ENCODE results near the gene MPZL1.

The MPZL1 gene

DNA sequence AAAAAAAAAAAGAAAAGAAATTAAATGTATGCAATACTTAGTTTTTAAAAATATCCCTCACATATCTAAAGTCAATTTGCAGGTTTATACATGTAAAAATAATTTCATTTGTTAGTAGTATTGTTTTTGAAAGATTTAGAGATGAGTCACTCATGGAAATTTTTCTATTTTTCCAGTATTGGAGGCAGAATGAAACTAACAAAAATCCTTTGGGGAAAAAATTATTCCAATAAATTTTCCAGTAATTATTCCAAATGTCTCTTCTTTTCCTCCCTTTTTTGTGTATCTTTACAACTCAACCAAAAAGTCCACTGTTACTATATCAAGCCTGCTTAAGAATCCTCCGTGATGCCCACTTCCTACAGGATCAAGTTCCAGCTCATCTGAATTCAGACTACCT, 29.9 kb downstream of the MPZL1 start:
- no peak for DNase-seq (ENCODE audit: low read depth in 2 of 2)

DNA sequence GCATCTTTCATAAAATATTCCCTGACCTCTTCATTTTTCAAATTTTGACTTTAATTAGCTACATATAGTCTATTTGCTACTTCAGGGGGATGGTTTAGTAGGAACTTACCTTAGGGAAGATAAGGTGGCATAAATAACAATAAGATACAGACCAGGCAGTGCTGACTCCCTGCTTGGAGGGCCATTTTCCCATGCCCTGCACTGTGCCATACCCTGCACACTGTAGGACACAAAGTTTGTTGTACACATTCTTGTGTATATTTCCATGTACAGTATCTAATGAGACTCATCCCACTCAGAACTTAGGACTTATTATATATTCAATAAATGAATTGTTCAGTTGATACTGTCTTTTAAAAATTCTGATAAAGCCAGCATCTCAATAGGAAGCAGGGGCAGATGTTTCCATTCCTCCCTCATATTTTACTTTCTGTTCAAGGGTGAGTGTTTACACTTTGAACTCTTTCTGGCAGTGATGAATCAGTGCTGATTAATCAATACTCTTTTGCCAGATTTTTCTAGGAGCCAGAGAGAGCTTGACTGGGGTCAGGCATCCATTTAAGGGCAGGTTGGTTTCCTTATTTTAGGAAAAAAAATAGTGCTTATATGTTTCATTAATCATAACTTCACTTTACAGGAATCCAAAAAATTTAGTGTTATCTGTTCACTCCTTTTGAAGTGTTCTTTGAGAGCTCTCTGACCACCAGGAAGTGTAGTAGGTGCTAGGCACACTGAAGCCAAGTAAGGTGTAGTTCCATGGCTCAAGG, 30.6 kb downstream of the MPZL1 start:
- DNase-seq (ENCODE audit: low read depth in 2 of 2) = no peak

DNA sequence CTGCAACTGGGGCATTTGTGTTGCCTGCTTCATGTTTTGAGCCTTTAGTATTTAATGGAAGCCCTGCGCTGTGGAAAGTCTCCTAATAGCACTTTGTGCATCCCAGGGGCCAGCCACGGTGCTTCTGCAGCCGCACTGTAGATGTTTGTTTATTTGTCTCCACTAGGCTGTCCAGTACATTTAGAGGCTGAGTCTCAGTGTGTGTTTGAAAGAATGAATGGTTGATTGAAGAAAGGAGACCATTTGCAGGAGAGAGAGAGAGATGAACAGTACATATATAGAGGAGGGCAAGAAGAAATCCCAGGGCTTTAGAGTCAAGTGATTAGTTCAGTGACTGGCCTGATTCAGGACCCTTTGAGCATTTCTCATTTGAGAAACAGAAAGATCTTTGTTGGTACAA, 33.9 kb downstream of the MPZL1 start:
- DNase-seq (ENCODE audit: low read depth in 2 of 2) = no peak

DNA sequence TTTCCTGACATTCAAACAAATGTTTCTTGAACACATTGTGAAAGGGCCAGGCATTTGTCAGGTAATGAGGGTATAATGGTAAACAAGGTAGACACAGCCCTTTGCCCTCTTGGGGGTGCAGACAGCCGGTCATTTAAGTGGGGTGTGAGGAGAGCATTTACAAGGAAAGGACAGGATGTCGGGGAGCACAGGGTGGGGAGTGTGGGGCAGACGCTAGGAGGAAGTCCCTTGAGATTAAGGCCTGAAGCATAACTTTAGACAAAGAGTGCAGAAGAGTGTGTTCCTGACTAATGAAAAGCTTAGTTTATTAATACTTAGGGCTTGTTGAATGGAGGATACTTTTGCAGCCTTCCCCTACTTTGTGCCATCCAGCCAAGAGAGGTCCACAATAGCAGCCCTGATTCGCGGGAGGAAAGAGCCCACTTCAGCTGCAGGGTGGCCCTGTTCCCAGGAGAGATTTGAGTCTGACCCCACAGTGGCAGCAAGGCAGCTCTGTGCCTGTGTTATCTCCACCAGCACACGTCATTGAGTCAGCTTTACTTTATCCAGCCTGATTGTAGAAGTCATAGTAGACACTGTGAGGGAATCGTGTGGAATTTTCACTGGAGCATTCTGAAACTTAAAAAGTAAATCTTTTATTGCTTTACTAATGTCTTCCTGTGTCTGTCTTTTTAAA, 35.1 kb downstream of the MPZL1 start:
- DNase-seq (ENCODE audit: low read depth in 2 of 2) = no peak

DNA sequence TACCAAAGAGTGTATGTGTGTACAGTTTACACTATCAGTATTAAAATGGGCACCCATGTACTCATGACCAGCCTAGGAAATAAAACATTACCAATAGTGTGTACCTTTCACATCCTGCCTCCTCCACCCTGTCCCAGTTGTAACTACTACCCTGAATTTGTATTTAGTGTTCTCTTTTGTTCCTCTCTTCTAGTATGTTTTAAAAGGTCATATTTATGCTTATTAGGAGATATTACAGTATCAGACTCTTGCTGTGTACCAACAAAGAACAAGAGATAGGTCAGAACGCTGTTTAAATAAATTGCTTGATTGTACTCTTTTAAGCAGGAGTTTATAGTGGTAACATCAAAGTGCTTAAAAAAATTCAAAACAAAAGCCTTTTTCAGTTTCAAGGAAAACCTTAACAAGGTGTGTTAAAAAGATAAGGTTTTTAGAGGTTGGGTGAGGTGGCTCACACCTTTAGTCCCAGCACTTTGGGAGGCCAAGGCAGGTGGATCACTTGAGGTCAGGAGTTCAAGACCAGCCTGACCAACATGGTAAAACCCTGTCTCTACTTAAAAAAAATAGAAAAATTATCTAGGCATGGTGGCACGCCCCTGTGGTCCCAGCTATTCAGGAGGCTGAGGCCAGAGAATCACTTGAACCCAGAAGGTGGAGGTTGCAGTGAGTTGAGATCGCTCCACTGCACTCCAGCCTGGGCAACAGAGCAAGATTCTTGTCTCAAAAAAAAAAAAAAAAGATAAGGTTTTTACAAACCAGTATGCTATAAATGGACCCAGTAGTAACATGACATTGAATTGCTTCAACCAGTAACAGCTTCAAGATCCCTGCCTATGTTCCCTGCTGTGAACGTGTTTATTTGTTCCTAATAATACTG, 35.9 kb downstream of the MPZL1 start:
- DNase-seq (ENCODE audit: low read depth in 2 of 2) = no peak

DNA sequence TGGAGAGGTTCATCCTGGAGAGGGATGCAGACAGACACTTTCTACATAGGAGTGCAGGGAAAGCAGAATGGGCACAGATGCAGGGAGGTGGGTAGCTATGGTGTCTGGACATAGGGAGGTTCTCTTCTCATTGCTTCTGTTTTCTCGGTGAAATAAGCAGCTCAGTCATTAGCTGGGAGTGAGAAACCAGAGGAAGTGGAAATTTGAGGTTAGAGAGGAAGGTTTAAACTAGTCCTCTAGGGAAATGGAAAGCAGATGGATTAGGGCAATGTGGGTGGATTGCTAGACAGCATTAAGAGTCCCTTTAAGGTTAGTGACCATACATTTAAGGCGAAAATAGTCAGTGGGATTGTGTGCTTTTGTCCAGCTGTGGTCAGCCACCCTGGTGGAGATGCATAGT, 39.6 kb downstream of the MPZL1 start:
- DNase-seq (ENCODE audit: low read depth in 2 of 2) = no peak

DNA sequence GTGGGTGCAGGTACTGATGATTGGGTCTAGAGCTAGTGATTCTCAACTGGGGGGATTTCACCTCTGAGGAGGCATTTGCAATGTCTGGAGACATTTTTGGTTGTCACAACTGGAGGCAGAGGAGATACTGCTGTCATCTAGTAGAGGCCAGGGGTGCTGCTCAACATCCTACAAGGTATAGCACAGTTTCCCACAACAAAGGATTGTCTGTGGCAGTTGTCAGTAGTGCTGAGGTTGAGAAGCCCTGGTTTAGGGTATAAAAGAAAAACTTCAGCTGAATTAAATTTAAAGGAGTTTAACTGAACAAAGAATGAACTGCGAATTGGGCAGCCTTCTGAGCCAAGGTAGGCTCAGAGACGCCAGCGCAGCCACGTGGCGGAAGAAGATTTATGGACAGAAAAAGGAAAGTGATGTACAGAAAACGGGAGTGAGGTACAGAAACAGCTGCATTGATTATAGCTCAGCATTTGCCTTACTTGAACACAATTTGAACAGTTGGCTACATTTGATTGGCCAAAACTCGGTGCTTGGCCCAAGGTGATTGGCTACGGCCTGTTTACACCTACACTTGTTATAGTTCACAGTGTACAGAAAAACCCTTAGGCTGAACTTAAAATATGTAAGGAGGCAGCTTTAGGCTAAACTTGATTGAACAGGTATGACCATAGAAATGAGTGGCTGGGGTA, 40.4 kb downstream of the MPZL1 start:
- no peak for DNase-seq (ENCODE audit: low read depth in 2 of 2)

DNA sequence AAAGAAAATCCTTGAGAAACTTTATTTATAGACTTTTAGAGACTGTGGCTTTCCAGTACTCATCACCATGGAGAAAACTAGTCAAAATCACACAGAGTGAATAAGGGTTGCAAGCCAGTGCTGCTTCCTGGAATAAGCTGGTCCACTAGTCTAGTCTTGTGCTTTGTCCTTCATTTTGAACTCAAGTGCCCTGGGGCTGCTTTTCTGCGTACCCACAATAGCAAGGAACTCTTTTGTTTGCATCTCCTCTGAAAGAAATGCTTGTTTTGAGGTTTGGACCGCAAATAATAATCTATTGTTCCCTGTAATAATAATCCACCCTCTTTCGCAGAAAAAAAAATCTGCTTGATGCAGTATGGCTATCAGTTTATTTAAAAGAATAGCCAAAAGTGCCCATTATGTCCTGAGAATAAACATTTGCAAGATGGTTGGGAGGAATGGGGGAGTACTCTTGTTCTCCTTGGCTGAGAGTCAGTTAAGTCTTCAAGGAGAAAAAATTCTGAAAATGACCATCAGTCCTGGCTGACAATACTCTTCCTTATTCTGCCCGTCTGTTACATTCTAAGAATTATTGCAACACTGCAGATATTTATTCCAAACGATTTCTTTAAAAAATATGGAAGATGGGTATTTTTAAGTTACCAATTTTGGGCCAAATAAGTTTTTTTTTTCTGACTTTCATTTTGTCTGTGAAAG, 41.9 kb downstream of the MPZL1 start:
- DNase-seq (ENCODE audit: low read depth in 2 of 2) = no peak

DNA sequence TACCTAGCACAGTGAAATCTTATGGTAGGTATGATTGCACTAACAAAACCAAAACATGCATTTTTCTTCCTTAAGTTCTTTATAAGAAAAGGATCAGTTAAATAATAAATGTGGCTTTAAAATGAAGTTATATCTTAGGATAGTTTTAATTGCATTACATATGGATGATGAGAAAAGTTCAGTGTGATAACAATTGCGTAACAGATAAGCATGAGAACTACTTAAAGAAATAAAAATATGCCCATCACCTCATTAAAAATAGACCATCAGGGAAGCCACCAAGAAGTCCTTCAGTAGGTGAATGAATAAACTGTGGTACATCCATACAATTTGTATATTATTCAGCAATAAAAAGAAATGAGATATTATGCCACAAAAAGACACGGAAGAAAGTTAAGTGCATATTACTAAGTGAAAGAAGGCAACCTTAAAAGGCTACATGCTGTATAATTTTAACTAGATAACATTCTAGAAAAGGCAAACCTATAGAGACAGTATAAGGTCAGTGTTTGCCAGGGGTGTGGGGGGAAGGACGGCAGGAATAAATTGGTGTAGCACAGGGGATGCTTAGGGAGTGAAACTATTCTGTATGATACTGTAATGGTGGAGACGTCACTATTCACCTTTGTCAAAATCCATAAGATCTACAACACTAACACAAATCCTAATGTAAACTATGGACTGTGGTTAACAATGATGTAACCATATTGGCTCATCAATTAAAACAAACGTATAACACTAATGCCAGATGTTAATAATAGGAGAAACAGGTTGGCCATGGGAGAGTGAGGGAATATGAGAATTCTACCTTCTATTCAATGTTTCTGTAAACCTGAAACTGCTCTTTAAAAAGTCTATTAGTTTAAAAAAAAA, 42.9 kb downstream of the MPZL1 start:
- DNase-seq (ENCODE audit: low read depth in 2 of 2) = no peak

DNA sequence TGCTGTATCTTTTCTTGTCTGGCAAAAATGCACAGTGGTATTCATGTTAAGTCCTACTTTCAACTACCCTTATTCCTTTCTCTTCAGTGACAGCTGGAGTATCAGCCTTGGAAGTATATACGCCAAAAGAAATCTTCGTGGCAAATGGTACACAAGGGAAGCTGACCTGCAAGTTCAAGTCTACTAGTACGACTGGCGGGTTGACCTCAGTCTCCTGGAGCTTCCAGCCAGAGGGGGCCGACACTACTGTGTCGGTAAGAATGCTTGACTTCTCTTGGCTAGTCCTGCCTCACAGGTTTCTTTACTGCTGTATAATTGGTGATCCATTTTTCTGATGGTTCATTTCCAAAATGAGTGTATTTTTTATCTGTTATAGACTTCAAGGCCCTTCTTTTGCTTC, 43.7 kb downstream of the MPZL1 start:
- no peak for DNase-seq (ENCODE audit: low read depth in 2 of 2)

DNA sequence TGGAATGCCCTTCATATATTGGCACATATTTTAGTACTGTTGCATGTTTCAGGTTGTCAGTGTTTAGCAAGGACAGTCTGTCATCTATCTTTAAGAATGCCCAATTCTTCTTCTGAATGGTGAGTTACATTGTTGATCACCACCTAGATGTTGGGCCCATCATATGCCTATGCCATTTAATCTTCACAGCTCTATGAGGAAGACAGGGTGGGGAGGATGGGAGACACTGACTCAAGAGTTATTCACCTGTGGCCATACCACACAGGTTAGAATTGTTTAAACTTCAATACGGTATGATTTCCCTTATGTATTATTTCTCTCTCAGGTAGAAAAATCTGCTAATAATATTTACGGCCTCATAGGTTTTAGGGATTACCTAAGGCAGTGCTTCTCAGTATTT, 44.8 kb downstream of the MPZL1 start:
- no peak for DNase-seq (ENCODE audit: low read depth in 2 of 2)

DNA sequence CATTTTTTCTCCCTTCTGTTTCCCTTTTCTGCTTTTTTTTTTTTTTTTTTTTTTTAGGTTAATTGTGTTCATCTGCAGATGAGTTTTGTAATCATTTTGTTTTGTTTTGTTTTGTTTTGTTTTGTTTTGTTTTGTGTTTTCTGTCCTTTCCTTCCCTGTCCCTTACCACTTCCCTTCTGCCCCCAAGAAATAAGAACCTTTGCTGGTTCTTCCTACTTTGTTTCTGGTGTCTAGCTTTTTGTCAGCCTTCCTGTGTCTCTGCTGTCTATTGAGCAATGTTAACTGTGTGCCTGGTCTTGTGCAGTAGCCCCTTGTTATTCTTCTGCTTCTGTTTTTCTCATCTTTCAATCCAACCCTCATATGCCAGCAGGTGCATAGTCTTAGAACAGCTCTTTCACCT, 46.0 kb downstream of the MPZL1 start:
- DNase-seq (ENCODE audit: low read depth in 2 of 2) = no peak

DNA sequence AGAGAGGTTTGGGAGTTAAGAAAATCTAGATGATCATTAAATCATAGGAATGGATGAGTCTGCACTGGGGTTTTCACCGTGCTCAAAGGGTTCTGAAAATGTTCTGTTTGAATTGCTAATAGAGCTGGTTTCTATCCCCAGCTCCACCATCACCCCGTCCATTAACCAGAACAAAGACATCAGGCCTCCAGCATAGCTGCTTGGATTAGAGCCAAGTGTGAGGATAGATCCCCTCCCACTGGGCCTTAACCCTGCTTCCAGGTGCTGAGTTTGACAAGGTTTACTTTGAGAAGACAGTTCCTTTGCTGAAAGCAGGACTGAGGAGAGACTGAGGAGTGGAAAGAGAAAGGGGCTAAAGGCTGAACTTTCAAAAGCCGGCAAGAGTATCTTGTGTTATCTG, 48.3 kb downstream of the MPZL1 start:
- DNase-seq (ENCODE audit: low read depth in 2 of 2) = no peak

DNA sequence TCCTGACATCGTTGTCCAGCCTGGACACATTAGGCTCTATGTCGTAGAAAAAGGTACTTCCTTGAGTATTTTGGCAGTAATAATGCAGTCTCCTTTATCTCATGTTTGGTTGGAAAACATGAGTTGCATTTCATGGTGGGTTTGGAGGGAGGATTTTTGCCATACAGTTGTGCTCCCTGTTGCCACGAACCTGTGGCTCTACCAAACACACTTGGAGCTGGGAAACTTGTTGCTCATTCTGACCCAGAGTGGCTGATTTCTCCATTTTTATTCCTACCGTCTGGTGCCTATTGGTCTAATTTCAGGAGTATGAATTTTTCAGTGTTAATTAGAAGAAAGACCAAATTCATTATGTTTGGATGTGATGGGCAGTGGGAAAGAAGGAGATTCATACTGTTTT, 50.7 kb downstream of the MPZL1 start:
- DNase-seq (ENCODE audit: low read depth in 2 of 2) = no peak

DNA sequence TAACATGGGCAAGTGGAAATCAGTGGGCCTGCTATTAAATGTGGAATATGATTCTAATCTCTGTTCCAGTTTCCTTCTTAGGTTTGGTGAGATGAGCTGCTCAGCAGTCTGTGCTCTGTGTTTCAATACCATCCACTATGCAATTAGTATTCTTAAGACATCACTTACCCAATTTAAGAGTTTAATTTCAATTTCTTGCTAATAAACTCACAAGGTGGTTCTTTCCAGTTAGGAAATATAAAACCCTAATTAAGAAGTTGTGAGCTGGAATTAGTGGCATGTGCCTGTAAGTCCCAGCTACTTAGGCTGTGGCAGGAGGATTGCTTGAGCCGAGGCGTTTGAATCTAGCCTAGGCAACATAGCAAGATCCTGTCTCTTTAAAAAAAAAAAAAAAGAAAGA, 51.7 kb downstream of the MPZL1 start:
- no peak for DNase-seq (ENCODE audit: low read depth in 2 of 2)

DNA sequence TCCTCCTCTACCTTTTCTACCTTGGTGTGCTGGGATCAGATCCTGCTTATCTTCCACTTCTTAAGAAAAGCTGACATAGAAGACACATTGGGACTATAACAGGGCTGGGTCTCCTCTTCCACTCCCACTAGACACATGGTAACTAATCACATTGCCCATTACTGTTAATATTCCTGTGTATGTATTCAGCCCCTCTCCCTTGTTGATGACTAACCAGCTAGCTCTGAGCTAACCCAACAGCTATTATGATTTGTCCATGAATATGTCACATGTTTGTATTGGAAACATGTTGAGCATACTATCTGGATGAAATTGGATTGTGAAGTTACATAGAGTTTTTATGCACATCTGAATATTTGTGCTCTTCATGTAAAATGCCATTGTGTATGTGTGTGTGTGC, 52.9 kb downstream of the MPZL1 start:
- no peak for DNase-seq (ENCODE audit: low read depth in 2 of 2)

DNA sequence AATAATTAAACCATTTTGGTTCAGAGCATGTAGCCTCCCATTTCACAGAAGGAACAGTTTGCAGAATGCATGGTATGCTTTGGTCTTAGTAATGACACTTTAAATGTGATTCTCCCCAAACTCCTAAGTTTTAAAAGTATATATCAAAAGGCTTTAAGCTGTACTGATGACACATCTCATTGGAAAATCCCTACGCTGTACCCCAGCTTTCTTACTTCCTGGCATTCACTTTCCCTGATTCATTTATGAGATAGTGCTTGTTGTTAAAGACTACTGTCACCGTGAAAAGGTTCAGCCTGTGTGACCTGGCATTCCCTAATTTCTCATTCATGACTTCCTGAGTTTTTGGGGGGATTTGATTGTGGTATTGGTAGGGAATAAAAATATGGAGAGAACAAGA, 53.4 kb downstream of the MPZL1 start:
- no peak for DNase-seq (ENCODE audit: low read depth in 2 of 2)

DNA sequence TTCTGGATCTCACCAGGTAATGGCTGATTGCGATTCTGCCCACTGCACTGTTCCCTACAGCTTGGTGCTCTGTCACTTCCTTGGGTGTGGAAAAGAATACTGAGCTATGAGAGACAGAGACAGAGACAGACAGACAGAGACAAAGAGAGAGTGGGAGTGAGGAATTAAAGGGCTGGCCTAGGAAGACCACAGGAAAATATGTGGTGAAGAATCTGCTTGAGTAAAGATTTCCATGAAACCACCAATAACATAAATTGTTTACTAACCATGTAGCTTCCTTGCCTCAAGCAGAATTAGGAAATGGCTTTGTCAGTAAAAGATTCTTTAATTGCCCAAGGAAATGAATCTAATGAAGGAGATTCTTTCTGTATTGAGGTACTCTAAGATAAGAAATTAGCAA, 54.4 kb downstream of the MPZL1 start:
- DNase-seq (ENCODE audit: low read depth in 2 of 2) = no peak

DNA sequence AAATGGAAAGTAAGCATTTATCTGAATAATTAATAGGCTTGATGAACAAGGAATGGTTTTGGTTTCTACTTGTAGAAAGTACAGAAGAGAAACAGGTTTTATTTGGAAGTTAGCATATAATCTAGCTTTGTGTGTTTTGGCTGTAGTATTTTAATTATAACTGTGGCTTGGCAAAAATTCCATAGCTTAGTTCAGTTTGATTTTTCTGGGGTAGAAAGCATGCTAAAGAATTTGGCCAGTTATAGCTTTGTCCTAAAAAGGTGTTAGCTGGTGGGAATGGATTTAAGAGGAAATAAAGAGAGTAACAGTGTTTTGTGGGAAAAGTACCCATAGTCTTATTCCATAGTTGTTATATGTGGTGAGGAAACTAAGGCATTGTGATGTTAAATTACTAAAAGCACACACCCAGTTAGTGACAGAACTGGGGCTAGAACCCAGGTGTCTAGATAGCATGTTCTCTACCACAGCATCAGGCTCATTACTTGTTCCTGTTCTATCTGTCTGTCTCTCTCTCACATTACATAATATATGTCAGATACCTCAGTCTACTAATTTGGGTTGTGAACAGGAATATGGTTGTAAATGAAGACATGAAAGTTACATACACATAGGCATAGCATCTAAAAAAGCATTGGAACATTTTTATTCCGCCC, 55.0 kb downstream of the MPZL1 start:
- DNase-seq (ENCODE audit: low read depth in 2 of 2) = no peak

DNA sequence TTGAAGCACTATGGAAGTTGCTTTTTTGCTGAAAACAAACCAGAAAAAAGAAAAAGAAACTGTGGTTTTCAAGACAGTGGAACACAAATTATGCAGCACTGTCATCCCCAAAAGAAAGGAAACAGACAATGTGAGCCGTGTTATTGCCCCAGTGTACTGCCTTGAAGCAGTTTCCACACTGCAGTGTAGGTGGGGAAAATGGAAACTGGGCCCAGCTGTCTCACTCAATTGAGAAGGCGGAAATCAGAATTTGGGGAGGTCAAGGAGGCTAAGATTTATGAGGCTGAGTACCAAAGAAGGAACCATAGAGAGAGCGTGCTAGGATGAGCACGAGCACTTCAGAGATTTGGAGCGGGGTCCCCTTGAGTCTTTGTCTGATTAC, 55.5 kb downstream of the MPZL1 start:
- DNase-seq (ENCODE audit: low read depth in 2 of 2) = no peak

All from stimulated activated CD8-positive, alpha-beta memory T cell treated with anti-CD3 and anti-CD28 coated beads, Interleukin-15, amount 100 ng/mL, for 48 hours (primary cell).